Measurements from ENCODE around the gene ZBTB17.

Gene ZBTB17

GRCh38 chr1:15948091-15948591, 27.8 kb downstream of the ZBTB17 start:
- TF ChIP-seq CTCF (conservative IDR thresholded peaks at IDR 0.05) = no peak
- no peak overlapping the region for H3K27ac ChIP-seq

GRCh38 chr1:15947382-15948090, 28.4 kb downstream of the ZBTB17 start:
- TF ChIP-seq CTCF (conservative IDR thresholded peaks at IDR 0.05) = no peak
- H3K27ac ChIP-seq = no peak overlapping the region

DNA sequence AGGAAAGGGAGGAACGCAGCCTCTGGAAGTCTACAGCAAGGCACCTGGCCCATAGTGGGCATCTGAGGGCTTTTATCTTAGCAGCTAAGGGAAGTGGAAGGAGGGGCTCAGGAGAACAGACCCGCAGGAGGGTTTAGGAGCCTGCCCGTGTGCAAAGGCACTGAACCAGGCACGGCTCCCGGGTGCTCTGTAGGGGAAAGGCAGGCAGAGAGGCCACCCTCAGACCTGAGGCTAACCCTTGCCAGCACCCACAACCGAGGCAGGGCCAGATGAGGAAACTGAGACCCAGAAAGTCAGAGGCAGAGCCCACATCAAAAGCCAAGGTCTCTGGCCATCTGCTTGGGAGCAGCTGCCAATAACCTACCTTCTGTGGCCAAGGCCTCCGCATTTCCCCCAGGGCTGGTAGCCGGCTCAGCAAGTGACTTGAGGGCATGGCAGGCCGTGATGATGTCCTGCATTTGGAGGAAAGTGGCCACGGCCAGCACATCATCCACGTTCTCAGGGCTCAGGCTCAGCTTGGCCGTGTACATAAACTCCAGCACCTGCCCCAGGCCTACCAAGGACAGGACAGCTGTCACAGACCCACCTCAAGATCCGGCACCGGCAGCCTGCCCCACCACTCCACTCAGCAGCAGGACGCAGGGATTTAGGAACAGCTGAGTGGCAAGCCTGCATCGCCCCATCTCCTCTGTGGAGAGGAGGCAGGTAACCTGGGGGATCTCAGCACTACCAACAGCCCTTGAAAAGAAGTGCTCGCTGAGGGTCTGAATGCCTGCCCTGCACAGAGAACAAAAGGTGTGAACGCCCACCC, 29.1 kb downstream of the ZBTB17 start:
- H3K27ac ChIP-seq = no peak overlapping the region
- TF ChIP-seq CTCF (conservative IDR thresholded peaks at IDR 0.05) = no peak

DNA sequence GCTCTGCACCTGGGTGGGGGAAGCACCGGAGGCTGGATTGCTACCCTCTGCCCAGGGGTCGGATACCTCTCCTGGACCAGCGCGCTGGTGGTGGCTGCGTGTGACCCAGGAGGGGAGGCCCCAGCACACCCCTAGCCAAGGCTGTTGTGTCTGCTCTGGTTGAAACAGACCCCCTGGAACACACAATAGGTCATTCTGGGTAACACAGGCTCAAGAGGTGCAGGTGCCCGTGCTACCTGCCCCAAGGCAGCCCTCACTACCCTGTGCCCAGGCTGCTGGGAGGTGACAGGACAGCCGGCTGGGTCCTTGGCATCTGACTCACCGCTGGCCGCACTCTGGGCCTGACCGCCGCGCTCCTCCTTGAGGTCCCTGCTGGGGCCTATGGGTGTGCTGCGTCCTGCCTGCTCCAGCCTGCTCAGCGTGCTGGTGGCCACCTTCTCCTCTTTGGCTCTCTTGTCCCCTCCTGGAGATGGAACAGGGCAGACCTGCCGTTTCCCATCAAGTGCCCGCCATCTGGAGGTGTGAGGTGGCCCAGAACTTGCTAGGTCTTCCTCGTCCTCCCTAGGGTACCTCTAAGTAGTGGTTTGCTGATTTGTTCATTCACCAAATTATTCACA, 30.0 kb downstream of the ZBTB17 start:
- TF ChIP-seq CTCF (conservative IDR thresholded peaks at IDR 0.05) = no peak
- H3K27ac ChIP-seq = no peak overlapping the region

DNA sequence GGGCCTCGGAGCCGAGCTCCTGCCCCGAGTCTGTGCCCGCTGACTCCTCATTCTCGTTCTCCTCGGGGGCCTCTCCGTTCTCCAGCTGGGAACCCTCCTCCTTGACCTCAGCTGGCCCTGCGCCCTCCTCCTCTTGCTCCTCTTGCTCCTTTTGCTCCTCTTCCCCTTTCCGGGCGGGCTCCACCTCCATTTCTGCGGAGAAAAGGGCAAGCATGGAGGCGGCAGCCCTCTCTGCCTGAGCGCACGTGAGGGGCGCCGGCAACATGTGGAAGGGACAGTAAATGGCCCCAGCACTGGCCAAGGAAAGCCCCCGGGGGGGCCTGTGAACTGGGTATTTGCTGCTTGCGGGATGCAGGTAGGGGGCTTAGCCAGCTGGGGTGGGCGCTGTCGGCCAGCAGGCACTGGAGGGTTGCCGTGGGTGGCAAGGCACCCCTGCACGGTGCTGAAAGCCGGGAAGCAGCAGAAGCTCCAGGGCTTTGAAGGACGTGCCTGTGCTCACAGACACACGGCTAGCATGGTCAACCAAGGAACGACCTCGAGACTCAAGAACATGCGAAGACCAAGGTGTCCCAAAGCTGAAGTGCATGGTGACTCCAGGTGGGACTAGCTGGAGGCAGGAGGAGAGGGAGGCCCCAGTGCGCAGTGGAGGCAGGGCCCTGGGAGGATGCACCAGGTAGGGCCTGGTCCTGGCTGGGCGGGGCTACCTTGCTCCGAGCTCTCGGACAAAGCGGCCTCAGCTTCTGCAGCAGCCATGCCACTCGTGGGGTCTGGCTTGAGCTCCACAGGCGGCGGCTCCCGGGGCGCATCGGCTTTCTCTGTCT, 30.7 kb downstream of the ZBTB17 start:
- H3K27ac ChIP-seq = no peak overlapping the region

GRCh38 chr1:15944308-15945010, 31.4 kb downstream of the ZBTB17 start:
- H3K27ac ChIP-seq = no peak overlapping the region
- TF ChIP-seq CTCF (conservative IDR thresholded peaks at IDR 0.05) = no peak

More for the DNA sequence above, 30.7 kb downstream of the ZBTB17 start:
- TF ChIP-seq CTCF (conservative IDR thresholded peaks at IDR 0.05) = no peak
